Pons (tissue), 1 donor: ENCODE data around the gene NTM.

Experiments used
- DNase-seq: peaks from one replicate; pipeline ENCODE4 v3.0.0-alpha.2; 2016; ENCODE audit warnings: low spot score

Gene NTM

GRCh38 chr11:131687291-131688047 is 317.1 kb downstream of the NTM start:
- no peak for DNase-seq

GRCh38 chr11:131688048-131688693 is 317.8 kb downstream of the NTM start:
- peak; percentile 51 for DNase-seq

DNA sequence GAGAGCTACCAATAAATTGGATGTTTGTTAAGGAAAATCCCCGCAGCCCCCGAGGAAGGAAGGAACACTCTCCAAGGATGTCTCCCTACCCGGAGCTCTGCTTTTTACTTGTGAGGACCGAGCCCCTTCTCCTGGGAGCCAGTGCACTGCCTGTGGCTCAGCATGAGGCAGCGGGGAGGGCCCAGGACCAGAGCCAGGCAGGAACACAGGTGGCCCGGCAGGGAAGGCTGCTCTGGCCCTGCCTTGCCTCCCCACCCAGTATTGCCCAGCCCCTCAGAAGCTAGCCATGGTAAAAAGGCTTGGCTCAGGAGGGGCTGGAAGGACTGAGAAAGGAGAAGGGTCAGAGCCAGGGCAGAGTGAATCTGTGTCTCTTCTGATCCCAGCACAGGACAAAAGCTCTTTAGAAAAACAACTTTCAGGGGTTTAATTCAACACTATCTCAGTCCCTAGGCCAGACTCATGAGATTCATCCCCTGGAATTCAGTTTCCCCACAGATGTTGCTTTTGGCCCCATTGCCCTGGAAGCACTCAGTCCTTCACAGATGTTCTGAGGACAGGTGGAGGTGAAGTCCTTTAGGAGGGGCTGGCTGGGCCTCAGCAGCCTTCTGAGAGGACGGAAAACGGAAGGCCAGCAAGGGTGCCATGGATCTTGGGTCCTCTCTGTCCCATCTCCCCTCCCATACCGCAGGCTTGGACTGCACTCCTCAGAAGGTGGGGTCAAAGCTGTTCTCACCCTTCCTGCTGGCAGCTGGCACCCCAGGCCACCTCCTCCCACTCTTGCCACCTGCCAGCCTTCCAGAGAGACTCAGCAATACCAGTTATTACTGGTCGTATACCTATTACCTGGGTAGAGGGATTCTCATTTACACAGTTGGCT is 318.9 kb downstream of the NTM start:
- no peak for DNase-seq

DNA sequence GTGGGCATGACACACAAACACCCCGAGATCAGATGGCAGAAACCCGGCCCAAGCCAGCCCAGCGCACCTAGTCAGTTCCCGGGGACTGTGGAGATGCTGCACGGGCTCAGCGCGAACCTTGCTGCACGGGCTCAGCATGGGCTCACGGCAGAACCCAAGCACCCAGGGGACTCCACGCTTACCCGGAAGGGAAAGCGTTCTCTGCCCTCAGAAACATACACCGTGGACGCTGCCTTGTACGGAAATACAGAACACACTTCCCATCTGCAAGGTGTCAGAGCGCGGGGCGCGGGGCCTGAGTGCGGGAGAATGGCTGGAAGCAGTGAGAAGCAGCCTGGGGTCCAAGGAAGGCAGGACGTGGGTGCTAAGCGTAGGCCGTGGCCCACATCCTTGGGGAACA is 319.9 kb downstream of the NTM start:
- DNase-seq = no peak

DNA sequence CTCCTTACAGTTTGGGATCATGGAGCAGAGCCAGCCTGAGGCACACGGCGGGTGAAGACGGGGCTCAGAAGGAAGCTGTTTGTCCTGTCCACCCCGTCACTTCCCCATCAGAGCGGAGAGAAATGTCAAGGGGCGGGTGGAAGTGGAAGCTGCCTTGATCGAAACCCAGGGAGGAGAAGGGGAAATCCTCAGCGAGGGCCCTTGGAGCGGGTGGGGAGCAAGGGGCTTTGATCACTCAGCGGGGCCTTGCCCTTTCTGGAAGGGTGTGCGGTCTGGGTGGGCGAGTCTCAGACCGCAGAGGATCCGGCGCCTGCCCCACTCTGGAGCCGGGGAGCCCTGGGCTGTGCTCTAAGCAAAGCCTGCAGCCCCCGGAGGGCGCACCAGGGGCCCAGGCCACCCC is 320.4 kb downstream of the NTM start:
- no peak for DNase-seq

GRCh38 chr11:131691181-131692041 is 321.0 kb downstream of the NTM start:
- no peak for DNase-seq

- no peak for DNase-seq
Observed at GRCh38 chr11:131692151-131692550, 321.7 kb downstream of the NTM start.

DNA sequence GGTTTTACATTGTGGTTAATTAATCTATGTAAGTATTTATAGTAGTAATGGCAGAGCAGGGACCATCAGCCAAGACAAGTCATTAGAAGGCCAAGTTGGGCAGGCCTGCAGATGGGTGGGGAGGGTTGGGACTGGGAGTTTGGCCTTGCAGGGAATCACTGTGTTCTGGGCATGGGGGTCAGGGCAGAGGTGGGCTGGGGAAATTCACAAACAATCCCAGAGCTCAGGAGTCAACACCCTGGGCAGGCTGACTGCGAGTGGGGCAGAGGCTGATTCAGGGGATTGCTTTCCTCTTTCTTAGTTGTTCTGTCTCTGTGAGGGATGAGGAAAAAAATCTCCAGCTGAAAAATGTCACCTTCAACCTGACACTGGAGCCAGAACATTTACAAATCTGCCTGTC is 322.5 kb downstream of the NTM start:
- DNase-seq = no peak

- peak; percentile 47 for DNase-seq
Observed at GRCh38 chr11:131693756-131694155, 323.3 kb downstream of the NTM start.

- peak; percentile 78 for DNase-seq
Observed at GRCh38 chr11:131694526-131695424, 324.4 kb downstream of the NTM start.

DNA sequence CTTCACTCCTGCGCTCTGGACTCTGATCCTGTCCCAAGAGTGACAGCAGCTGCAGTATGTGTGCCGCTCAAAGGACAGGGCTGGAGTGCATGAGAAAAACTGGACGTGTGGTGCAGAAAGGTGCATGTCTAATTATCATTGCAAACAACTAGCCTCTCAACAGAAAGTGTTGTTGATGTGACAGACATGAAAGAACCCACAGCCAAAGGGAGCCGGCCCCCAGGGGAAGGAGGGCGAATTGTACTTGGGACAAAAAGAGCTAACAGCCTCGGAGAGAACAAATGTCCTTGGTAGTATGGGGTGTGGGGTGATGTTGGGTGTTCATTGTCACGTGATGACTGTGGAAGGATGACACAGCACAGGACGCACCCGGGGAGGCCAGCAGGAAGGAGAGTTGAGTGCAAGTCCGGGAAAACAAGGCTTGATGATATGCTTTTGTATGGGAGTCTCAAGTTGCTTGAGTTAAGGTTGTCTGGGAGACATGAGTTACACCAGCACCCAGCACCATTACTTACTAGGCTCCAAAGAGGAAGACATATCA is 325.5 kb downstream of the NTM start:
- DNase-seq = no peak

GRCh38 chr11:131696690-131697089 is 326.3 kb downstream of the NTM start:
- DNase-seq = no peak

DNA sequence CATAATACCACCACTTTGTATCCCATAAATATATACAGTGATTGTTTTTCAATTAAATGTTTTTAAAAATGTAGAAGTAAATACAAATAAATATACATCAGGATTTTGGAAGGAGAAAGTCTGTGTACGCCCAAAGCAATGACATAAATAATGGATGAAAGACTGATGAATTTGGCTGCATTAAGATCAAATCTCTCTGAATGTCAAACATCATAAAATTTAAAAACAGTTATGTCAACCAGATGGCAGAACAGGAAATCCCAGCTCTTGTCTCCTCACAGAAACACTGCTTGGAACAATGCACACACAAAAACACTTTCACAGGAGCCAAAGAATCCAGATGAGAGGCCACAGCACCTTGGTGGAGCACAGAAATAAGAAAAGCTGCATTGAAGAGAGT is 332.9 kb downstream of the NTM start:
- DNase-seq = no peak

DNA sequence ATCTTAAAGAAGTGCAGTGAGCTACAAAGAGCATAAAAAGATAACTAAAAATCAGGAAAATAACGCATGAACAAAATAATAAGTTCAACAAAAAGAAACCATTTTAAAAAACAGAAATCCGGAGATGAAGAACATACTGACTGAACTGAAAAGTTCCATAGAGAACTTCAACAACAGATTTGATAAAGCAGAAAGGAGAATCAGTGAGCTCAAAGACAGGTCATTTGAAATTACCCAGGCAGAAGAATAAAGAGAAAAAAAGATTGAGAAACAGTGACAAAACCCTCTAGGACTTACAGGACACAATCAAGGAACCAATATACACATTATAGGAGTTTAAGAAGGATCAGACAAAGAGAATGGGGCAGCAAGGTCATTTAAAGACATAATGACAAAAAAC is 334.3 kb downstream of the NTM start:
- DNase-seq = no peak

DNA sequence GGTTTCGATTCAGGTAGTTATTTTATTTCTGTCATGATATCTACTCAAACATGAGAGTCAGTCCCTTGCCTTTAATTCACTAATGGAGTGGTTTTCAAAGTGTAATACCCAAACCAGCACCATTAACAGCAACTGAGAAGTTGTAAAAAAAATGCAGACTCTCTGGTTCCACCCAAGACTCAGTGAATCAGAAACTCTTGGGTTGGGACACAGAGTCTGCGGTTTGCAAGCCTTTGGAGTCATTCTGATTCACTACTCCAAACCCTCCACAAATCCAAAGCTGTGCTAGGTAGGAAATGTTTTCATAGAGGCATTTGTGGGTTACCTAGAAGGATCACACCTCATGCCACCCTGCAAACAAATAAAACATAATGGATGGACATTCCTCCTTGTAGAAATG is 340.1 kb downstream of the NTM start:
- DNase-seq = no peak

DNA sequence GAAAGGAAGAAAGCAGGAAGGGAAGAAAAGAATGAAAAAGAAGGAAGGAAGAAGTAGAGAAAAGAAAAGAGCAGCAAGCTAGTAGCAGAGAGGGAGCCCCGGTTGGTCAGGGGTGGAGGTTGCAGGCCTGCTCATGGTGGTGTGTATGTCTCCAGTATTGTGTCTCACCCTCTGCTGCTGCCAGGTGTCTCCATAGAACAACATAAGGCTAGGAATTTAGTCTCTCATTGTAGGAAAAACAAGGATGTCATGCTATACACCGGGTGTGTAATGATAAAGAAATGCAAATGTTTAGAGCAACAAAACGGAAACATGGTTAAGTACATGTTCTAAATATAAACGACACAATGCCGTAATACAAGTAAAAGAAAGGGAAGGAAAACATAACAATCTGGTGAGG is 342.5 kb downstream of the NTM start:
- DNase-seq = no peak

DNA sequence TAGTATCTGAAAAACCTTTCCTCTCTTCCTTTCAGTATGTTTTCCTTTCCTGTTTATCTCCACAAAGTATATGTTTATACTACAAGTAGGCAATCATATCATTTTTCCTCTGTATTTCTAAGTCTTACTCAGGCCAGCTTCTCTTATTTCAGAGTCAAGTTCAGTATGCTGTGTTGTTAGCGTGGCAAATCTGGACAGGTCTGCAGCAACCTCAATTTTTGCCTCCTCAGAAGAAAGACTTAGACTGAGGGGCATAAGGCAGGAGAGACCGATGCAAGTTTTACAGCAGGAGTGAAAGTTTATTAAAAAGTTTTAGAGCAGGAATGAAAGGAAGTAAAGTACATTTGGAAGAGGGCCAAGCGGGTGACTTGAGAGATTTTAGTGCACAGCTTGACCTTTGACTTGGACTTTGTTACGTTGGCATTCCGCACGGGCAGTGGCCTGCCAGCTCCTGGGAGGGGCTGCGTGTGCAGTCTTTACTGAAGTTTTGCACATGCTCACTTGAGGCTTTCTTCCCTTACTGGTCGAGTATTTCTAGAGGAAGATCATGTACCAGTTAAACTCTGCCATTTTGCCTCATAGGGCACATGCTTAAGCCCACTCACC is 343.2 kb downstream of the NTM start:
- no peak for DNase-seq

- DNase-seq = peak; percentile 13
Observed at GRCh38 chr11:131717616-131718015, 347.2 kb downstream of the NTM start.

DNA sequence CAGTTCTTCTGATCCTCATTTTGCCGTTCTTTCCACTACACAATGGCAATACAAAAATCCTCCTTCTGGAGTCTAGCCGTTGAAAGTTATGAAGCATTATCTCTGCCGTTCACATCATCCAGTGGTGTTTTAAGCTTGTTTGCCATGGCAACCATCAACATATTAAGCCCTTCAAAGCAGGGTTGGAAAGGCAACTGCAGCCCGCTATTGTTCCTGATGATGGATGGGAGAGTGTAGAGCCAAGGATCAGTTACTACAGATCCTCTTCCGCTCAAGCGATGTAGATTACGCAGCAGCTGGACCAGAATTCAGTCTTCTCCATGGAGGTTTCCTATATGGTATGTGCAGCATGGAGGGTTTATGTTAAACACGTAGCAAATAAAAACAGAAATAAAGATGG is 352.7 kb downstream of the NTM start:
- no peak for DNase-seq

DNA sequence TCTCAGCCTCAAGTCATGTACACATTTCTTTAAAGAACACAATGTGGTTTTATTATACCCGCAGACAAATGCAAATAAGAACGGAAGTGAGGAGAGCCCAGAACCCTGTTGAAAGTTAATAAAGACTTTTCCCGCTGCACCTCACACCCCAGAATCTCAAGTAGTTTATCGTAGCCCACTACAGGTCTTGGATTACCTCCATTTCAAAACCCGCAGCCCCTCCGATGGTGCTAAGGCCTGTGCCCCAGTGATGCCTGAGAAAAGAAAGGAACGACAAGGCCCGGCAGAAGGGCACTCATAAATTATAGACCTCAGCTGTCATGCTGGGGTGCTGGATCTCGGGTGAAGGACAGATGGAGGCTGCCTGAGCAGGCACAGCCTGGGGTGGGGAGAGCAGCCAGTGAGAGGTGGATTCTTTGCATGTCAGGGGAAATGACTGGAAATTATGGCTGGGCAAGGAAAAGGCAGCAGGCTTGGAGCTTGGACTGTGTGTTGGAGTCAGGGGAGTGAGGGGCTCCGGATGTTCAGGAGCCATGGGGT is 354.1 kb downstream of the NTM start:
- no peak for DNase-seq
